Endothelial cell of umbilical vein (primary cell): Measurements from ENCODE around the gene RNF227. TPM values are rescaled to one million over a fixed set of nuclear protein-coding genes. Genes with fewer than 3 reads are reported as not detected.

Source experiments
- BruUV-seq: library from RNA; stranded (reverse); fragments of 400-500 nt; replicated peaks from 2 replicates; lab custom pipeline; 2021; lab: Mats Ljungman, UMichigan
- CTCF ChIA-PET: fragments of 300-600, 350-600 bp; sonication (Branson Sonifier 250); formaldehyde crosslinking; loops from one replicate; lab custom pipeline; 2021; ENCODE audit warnings: antibody characterized with exemption, inconsistent platforms; lab: Charles Lee
- POLR2A ChIA-PET: fragments of 300-600, 350-600 bp; sonication (Branson Sonifier 250); formaldehyde crosslinking; loops from one replicate; lab custom pipeline; 2021; ENCODE audit warnings: antibody characterized with exemption, inconsistent platforms; lab: Charles Lee
- DNase-seq: peaks from one replicate; pipeline ENCODE4 v3.0.0-alpha.2; 2011; ENCODE audit warnings: low read depth, low spot score
- FAIRE-seq: peaks from 2 replicates; lab custom pipeline; 2011; peaks lifted over from hg19 to GRCh38; lab: Jason Lieb, UNC
- H2AFZ ChIP-seq: 2 replicates; pipeline ENCODE4 v1.6.0; 2012; ENCODE audit warnings: low read depth, low read length, control low read depth, inconsistent platforms
- H3K27ac ChIP-seq: 2 replicates; pipeline ENCODE4 v1.5.1; 2011; ENCODE audit warnings: low read depth, mild to moderate bottlenecking, control low read depth, low read length, moderate library complexity; ENCODE audit not compliant: insufficient read depth
- H3K27me3 ChIP-seq, 2 experiments: 2 replicates each; pipeline versions ENCODE4 v1.6.0 to v1.6.1; 2011; ENCODE audit warnings: low read length in 2 of 2, mixed read lengths in 1 of 2; ENCODE audit not compliant: control insufficient read depth in 2 of 2, insufficient read depth in 2 of 2
- H3K36me3 ChIP-seq, 2 experiments: 2 replicates in 1 of 2; 3 replicates in 1 of 2; pipeline ENCODE4 v1.5.1; 2011; ENCODE audit warnings: low read length in 2 of 2, mild to moderate bottlenecking in 1 of 2, moderate library complexity in 1 of 2; ENCODE audit not compliant: control insufficient read depth in 2 of 2, insufficient read depth in 2 of 2; ENCODE audit errors: extremely low read depth in 1 of 2
- H3K4me1 ChIP-seq: 3 replicates; pipeline ENCODE4 v1.5.1; 2011; ENCODE audit warnings: mild to moderate bottlenecking, low read length; ENCODE audit not compliant: control insufficient read depth, insufficient read depth; ENCODE audit errors: extremely low read depth
- H3K4me2 ChIP-seq: 2 replicates; pipeline ENCODE4 v1.6.1; 2011; ENCODE audit warnings: low read length, control low read depth, mixed read lengths; ENCODE audit not compliant: insufficient read depth
- H3K4me3 ChIP-seq, 3 experiments: fragments of 200-600 bp in 1 of 3; sonication (generic), shearing (Covaris generic) in 1 of 3; replicated peaks in 1 of 3; 2 replicates each; pipeline ENCODE4 v1.5.1; 2011 to 2016; ENCODE audit warnings: control low read depth in 3 of 3, low read length in 3 of 3, mild to moderate bottlenecking in 2 of 3, inconsistent platforms in 1 of 3, low read depth in 1 of 3, moderate library complexity in 1 of 3; ENCODE audit not compliant: insufficient read depth in 1 of 3
- H3K79me2 ChIP-seq: 2 replicates; pipeline ENCODE4 v1.6.0; 2012; ENCODE audit warnings: low read length, inconsistent platforms; ENCODE audit not compliant: control insufficient read depth, insufficient read depth
- H3K9ac ChIP-seq: replicated peaks from 2 replicates; pipeline ENCODE3; 2011; ENCODE audit warnings: low read length, control low read depth; ENCODE audit not compliant: insufficient read depth; ENCODE audit errors: extremely low read depth
- H3K9me1 ChIP-seq: replicated peaks from 3 replicates; pipeline ENCODE4 v1.6.0; 2011; ENCODE audit warnings: mild to moderate bottlenecking, low read length; ENCODE audit not compliant: control insufficient read depth, insufficient read depth; ENCODE audit errors: extremely low read depth
- H3K9me3 ChIP-seq: replicated peaks from 2 replicates; pipeline ENCODE4 v1.5.1; 2012; ENCODE audit warnings: low read length, inconsistent platforms; ENCODE audit not compliant: control insufficient read depth, insufficient read depth
- H4K20me1 ChIP-seq: replicated peaks from 2 replicates; pipeline ENCODE3; 2011; ENCODE audit warnings: mild to moderate bottlenecking, low read length; ENCODE audit not compliant: control insufficient read depth, insufficient read depth; ENCODE audit errors: extremely low read depth
- CTCF ChIP-seq, 2 donors: IDR thresholded peaks; 1 replicate in 1 of 2; 2 replicates in 1 of 2; pipeline ENCODE4 v1.5.1; 2011; ENCODE audit warnings: low read length in 2 of 2, mild to moderate bottlenecking in 2 of 2, moderate library complexity in 2 of 2, control low read depth in 1 of 2, inconsistent platforms in 1 of 2, low read depth in 1 of 2; ENCODE audit not compliant: insufficient read depth in 1 of 2; ENCODE audit errors: extremely low read depth in 1 of 2
- EZH2 ChIP-seq: IDR thresholded peaks from 2 replicates; pipeline ENCODE4 v1.6.1; 2012; ENCODE audit warnings: borderline replicate concordance, low read depth, mild to moderate bottlenecking, moderate library complexity, low read length, inconsistent platforms; ENCODE audit not compliant: severe bottlenecking
- FOS ChIP-seq: IDR thresholded peaks from 2 replicates; pipeline ENCODE4 v1.6.1; 2011; ENCODE audit warnings: mild to moderate bottlenecking, low read length, moderate library complexity, borderline replicate concordance; ENCODE audit not compliant: insufficient read depth
- GATA2 ChIP-seq: IDR thresholded peaks from 2 replicates; pipeline ENCODE4 v1.7.0; 2011; ENCODE audit warnings: low read depth, mild to moderate bottlenecking, moderate library complexity, mixed read lengths, low read length; ENCODE audit not compliant: insufficient read length, insufficient read depth
- JUN ChIP-seq: IDR thresholded peaks from 2 replicates; pipeline ENCODE4 v1.6.1; 2011; ENCODE audit warnings: borderline replicate concordance, low read depth; ENCODE audit not compliant: insufficient read length, insufficient read depth
- MYC ChIP-seq: IDR thresholded peaks from one replicate; pipeline ENCODE4 v1.6.1; 2011; ENCODE audit warnings: mild to moderate bottlenecking, low read depth, low read length
- POLR2A ChIP-seq: IDR thresholded peaks from 2 replicates; pipeline ENCODE4 v1.6.1; 2012; ENCODE audit warnings: low read depth, mild to moderate bottlenecking, control low read depth, low read length
- POLR2AphosphoS5 ChIP-seq: IDR thresholded peaks from 2 replicates; pipeline ENCODE4 v1.6.1; 2012; ENCODE audit warnings: low read depth, mild to moderate bottlenecking, control low read depth, low read length, moderate library complexity; ENCODE audit not compliant: insufficient read depth
- dilution Hi-C: fragments of 300-500 bp; cut with MboI; formaldehyde crosslinking; loops from one replicate; pipeline ENCODE4 v1.15.0; 2019; ENCODE audit warnings: low sequenced_read_pairs; ENCODE audit not compliant: extremely low pct_ligation_motif_present
- intact Hi-C: fragments of 100-400 bp; cut with micrococcal nuclease; formaldehyde crosslinking; loops from one replicate; pipeline ENCODE4 v1.10.0; 2022
- polyA plus RNA-seq, 4 experiments: library from polyadenylated mRNA; depleted of rRNA in 3 of 4; stranded (reverse) in 3 of 4; unstranded in 1 of 4; fragments of >200 nt; gene quantifications; 2 replicates each; pipeline versions ENCODE4 v1.2.1 to v1.2.3, GENCODE V29; 2011 to 2012; ENCODE audit warnings: missing spikeins in 1 of 4
- total RNA-seq: library from RNA; stranded (reverse); gene quantifications from 2 replicates; pipeline ENCODE4 v1.2.3, GENCODE V29; 2021
- TF ChIP-seq, protein P1 (sequence below): IDR thresholded peaks from 2 replicates; pipeline ENCODE4 v1.6.1; 2011; ENCODE audit not compliant: insufficient read depth, insufficient read length

RNF227 gene
- total and polyA plus RNA-seq, 2 donors (not counting 3 experiments of a cell fraction or from before 2014, with no cell fraction given), result 0.58 to 0.76 TPM

- dilution Hi-C loops (no loop called here), intact Hi-C loops (no loop called here)
- H3K79me2 ChIP-seq, result no peaks in the 10 kb centered on the region
- POLR2A ChIA-PET, result no interaction called here
- FAIRE-seq (no peak), DNase-seq (no peak)
- peaks cover 25 to 39% of the 10 kb centered on the region in 2 experiments for H3K36me3 ChIP-seq
- CTCF ChIA-PET, result interaction anchor here (1.3 to 2.1 kb wide), 5 partner anchors 13 to 98 kb away, joined by 4 to 15 read pairs (median 6); partner anchors contain the start of gene RNF227
- H3K4me3 ChIP-seq, result no peak overlapping the region
- TF ChIP-seq, protein P1, sequence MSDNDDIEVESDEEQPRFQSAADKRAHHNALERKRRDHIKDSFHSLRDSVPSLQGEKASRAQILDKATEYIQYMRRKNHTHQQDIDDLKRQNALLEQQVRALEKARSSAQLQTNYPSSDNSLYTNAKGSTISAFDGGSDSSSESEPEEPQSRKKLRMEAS, result no peak
- TF ChIP-seq JUN (no peak), EZH2 (no peak), POLR2A (no peak), CTCF (IDR thresholded peaks at IDR 0.05; ENCODE audit: extremely low read depth in 1 of 2, insufficient read depth in 1 of 2, low read depth in 1 of 2, low read length in 2 of 2) (no peak), FOS (no peak), MYC (no peak), POLR2AphosphoS5 (no peak), GATA2 (no peak)
- H3K9me3 ChIP-seq, result no peaks in the 10 kb centered on the region
- no peak overlapping the region for H2AFZ ChIP-seq
- no peak overlapping the region for H3K27ac ChIP-seq
- H3K4me2 ChIP-seq, result no peak overlapping the region
- no TSS peak for BruUV-seq
- H3K9me1 ChIP-seq, result no peaks in the 10 kb centered on the region
- no peaks in the 10 kb centered on the region for H4K20me1 ChIP-seq
- H3K9ac ChIP-seq, result no peak overlapping the region
- H3K4me1 ChIP-seq, result no peaks in the 10 kb centered on the region
- H3K27me3 ChIP-seq, result no peaks in the 10 kb centered on the region
Measured at GRCh38 chr17:7943291-7943690, 27.2 kb upstream of the RNF227 start.
